Gastroesophageal sphincter (tissue), 4 donors: ENCODE measurements around the gene MINDY4. TPM values are rescaled to one million over a fixed set of nuclear protein-coding genes. Genes with fewer than 3 reads are reported as not detected.

Source experiments
- ATAC-seq: fragments of 150-250 bp; one replicate; pipeline ENCODE4 v1.9.1; 2016; ENCODE audit warnings: mild to moderate bottlenecking, moderate library complexity
- H3K27ac ChIP-seq, 4 donors: fragments of 200-600 bp; sonication (generic) in 3 of 4; 1 replicate in 3 of 4; 2 replicates in 1 of 4; pipeline ENCODE4 v1.5.1; 2016 to 2019
- H3K27me3 ChIP-seq: fragments of 200-600 bp; sonication (generic); one replicate; pipeline ENCODE4 v1.5.1; 2019
- H3K36me3 ChIP-seq, 2 donors: fragments of 200-600 bp; sonication (generic); one replicate each; pipeline ENCODE4 v1.5.1; 2019; ENCODE audit warnings: control low read depth in 1 of 2
- H3K4me1 ChIP-seq, 3 donors: fragments of 200-600 bp; sonication (generic); 1 replicate in 2 of 3; 2 replicates in 1 of 3; pipeline ENCODE4 v1.5.1; 2016 to 2019; ENCODE audit warnings: control low read depth in 2 of 3
- H3K4me3 ChIP-seq, 2 donors: fragments of 200-600 bp; sonication (generic); one replicate each; pipeline ENCODE4 v1.5.1; 2019; ENCODE audit warnings: mild to moderate bottlenecking in 1 of 2, moderate library complexity in 1 of 2
- H3K9me3 ChIP-seq, 3 donors: fragments of 200-600 bp; sonication (generic); one replicate each; pipeline ENCODE4 v1.5.1; 2017 to 2019; ENCODE audit warnings: control low read depth in 2 of 3
- EP300 ChIP-seq: sonication (generic); formaldehyde crosslinking; IDR thresholded peaks from one replicate; pipeline ENCODE4 v1.6.1; 2017; ENCODE audit warnings: antibody characterized with exemption, mild to moderate bottlenecking
- POLR2A ChIP-seq, 2 donors: fragments of 450-650 bp; IDR thresholded peaks; one replicate each; pipeline ENCODE4 v1.6.1; 2017; ENCODE audit warnings: antibody characterized with exemption in 2 of 2, mild to moderate bottlenecking in 2 of 2, moderate library complexity in 1 of 2
- POLR2AphosphoS5 ChIP-seq: sonication (generic); formaldehyde crosslinking; IDR thresholded peaks from one replicate; pipeline ENCODE4 v1.6.1; 2017; ENCODE audit warnings: antibody characterized with exemption
- WGBS, 2 donors: methylation state at CpG; one replicate each; pipeline ENCODE4 v1.1.5; 2018; ENCODE audit warnings: low coverage in 1 of 2; 5-methylcytosine and 5-hydroxymethylcytosine counted together
- total RNA-seq, 4 donors: library from RNA; depleted of rRNA; stranded (reverse); fragments of >200 nt; gene quantifications; one replicate each; pipeline ENCODE4 v1.1.0, GENCODE V29; 2016
- TF ChIP-seq, protein P1 (sequence below), 4 experiments: fragments of 200-600 bp in 2 of 4; fragments of 450-650 bp in 2 of 4; sonication (generic) in 1 of 4; IDR thresholded peaks; one replicate each; pipeline ENCODE4 v1.5.1; 2017 to 2019; ENCODE audit warnings: antibody characterized with exemption in 4 of 4, mild to moderate bottlenecking in 2 of 4, moderate library complexity in 2 of 4

The MINDY4 gene
- total RNA-seq, 4 donors from 2014 or later = 5.6 to 31.8 (median 20.4) TPM

DNA sequence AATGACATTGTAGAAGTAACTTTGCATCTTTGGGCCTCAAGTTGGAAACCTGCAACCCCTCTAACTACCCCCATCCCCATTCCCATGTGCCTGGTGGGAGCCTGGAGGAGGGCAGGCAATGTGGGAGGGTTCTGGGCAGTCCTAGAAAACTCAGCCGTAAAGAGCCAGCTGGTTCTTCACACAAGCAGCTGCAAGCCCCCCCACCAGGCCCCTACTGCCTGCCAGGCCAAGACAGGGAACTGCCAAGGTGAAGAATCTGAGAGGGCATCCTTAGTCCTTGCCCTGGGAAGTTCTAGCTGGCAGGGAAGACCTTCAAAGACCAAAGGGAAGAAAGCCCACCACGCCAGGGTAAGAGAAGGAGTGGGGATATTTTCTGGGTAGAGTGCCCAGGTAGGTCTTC, 31.5 kb upstream of the MINDY4 start:
- Histone ChIP-seq H3K4me1 (peaks cover 0 to 8% (median 0%) of the 10 kb centered on the region in 3 donors), H3K27ac (no peak overlapping the region), H3K36me3 (no peaks in the 10 kb centered on the region), H3K27me3 (peaks cover 1% of the 10 kb centered on the region), H3K4me3 (no peak overlapping the region), H3K9me3 (no peaks in the 10 kb centered on the region)
- no peak for ATAC-seq
- TF ChIP-seq EP300 = no peak
- no peak for TF ChIP-seq POLR2AphosphoS5
- TF ChIP-seq POLR2A (IDR thresholded peaks at IDR 0.05) = no peak
- TF ChIP-seq, protein P1, sequence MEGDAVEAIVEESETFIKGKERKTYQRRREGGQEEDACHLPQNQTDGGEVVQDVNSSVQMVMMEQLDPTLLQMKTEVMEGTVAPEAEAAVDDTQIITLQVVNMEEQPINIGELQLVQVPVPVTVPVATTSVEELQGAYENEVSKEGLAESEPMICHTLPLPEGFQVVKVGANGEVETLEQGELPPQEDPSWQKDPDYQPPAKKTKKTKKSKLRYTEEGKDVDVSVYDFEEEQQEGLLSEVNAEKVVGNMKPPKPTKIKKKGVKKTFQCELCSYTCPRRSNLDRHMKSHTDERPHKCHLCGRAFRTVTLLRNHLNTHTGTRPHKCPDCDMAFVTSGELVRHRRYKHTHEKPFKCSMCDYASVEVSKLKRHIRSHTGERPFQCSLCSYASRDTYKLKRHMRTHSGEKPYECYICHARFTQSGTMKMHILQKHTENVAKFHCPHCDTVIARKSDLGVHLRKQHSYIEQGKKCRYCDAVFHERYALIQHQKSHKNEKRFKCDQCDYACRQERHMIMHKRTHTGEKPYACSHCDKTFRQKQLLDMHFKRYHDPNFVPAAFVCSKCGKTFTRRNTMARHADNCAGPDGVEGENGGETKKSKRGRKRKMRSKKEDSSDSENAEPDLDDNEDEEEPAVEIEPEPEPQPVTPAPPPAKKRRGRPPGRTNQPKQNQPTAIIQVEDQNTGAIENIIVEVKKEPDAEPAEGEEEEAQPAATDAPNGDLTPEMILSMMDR (IDR thresholded peaks at IDR 0.05) = no peak
- WGBS, 2 donors = 100% methylated on average over 1 of the region's 2 CpGs; no CpG with 5 or more reads in 1 of the 2 donors

DNA sequence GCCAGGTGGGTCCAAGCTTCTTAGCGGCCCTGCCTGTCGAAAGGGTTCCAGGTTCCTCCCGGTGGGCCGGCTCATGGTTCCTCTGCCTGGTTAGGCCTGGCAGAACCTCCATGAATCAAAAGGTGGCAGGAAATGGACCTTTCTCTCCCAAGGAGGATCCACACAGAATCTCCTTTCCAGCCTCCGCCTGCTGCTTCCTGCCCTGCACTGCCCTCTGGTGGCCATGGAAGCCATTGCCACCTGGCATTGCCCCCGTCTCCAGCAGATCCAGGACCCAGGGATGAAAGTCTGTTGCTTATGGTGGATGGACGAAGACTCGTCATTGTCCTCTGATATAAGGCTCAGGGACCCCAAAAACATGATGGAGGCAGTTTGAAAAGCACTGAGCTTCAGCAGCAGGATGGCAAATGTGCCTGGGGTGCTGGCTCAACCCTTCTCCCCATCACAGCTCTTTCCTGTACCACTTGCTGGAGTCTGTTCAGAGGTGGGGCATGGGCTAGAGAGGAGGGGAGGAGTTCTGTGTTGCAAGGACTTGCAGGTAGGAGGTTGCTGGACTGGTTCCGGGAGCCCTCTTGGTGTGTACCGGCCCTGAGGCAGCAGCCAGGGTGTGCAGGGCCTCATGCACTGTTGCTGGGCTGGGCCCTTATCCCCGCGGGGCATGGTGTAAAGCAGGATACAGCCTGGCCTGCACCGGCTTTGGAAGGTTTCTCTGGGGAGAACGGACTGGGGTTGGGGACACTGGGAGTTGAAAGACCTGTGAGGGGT, 30.6 kb upstream of the MINDY4 start:
- no peak for TF ChIP-seq POLR2A (IDR thresholded peaks at IDR 0.05)
- TF ChIP-seq, protein P1 (IDR thresholded peaks at IDR 0.05) = peak; percentile 94 to 99 (median 98)
- TF ChIP-seq POLR2AphosphoS5 = peak; percentile 39
- TF ChIP-seq EP300 = no peak
- Histone ChIP-seq H3K4me1 (peaks cover 0 to 12% (median 0%) of the 10 kb centered on the region in 3 donors), H3K27ac (no peak overlapping the region), H3K27me3 (no peaks in the 10 kb centered on the region), H3K36me3 (no peaks in the 10 kb centered on the region), H3K9me3 (no peaks in the 10 kb centered on the region), H3K4me3 (no peak overlapping the region)
- 51% methylated on average over 8 of the region's 14 CpGs; no CpG with 5 or more reads in 1 of the 2 donors for WGBS, 2 donors
- ATAC-seq = peak; percentile 65

DNA sequence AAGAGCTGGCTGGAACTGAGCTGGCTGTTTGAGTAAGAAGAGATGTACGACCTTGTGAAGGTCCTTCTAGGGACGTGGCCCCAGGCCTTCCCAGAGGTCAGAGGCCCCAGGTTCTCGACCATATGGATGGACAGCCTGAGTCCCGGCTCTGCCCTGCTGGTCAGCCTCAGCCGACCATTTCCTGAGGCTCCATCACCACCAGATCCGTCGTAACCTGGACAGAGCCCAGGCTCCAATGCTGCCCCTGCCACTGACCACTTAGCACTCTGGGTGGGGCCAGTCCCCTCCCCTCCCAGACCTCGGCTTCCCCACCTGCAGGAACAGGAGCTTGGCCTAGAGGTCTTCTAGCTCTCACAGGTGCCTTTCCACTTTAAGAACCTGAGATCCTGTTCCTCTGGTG, 29.9 kb upstream of the MINDY4 start:
- no peaks in the 10 kb centered on the region for H3K27me3 ChIP-seq
- H3K36me3 ChIP-seq = no peaks in the 10 kb centered on the region
- no peaks in the 10 kb centered on the region for H3K9me3 ChIP-seq
- 86% methylated on average over 1 to 6 of the region's 8 CpGs for WGBS, 2 donors
- no peak overlapping the region for H3K4me3 ChIP-seq
- H3K4me1 ChIP-seq = peaks cover 0 to 14% (median 0%) of the 10 kb centered on the region in 3 donors
- TF ChIP-seq EP300 = no peak
- no peak for TF ChIP-seq POLR2AphosphoS5
- TF ChIP-seq, protein P1 (IDR thresholded peaks at IDR 0.05) = no peak
- TF ChIP-seq POLR2A (IDR thresholded peaks at IDR 0.05) = no peak
- no peak for ATAC-seq
- H3K27ac ChIP-seq = no peak overlapping the region

DNA sequence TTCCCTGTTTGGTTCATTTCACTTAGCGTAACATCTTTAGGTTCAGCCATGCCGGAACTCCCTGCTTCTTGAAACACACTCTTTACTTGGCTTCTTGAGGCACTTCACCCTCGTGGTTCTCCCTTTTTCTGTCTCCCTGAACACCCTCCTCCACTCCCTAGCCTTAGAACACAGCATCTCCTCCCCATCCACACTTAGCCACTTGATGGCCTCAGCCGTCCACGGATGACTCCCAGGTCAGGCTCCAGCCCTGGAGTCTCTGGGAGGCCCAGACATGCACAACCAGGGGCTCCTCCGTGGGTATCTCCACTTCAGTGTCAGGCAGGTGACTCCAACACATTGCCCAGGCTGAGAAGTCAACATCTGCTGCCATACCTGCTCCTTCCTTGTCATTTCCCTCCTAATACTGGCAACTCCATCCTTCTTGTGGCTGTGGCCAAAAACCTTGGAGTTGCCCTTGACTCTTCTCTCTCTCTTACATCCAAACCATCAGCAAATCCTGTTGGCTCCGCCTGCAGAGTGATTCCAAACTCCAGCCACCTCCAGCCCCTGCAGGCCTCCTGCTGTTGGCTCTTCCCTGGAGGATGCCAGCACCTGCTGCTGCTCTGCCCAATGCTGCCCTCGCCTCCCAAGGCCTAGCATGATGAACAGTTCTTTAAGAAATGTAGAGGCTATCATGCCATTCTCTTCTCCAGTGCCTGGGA, 27.7 kb upstream of the MINDY4 start:
- Histone ChIP-seq H3K4me1 (peaks cover 0 to 14% (median 0%) of the 10 kb centered on the region in 3 donors), H3K9me3 (no peaks in the 10 kb centered on the region), H3K36me3 (no peaks in the 10 kb centered on the region), H3K27me3 (no peaks in the 10 kb centered on the region), H3K4me3 (no peak overlapping the region), H3K27ac (no peak overlapping the region)
- 73 to 100% methylated on average over 1 to 8 of the region's 8 CpGs for WGBS, 2 donors
- peak; percentile 66 for ATAC-seq
- TF ChIP-seq, protein P1 (IDR thresholded peaks at IDR 0.05) = peak in 2 of 4 experiments; percentile 14 to 46
- no peak for TF ChIP-seq POLR2A (IDR thresholded peaks at IDR 0.05)

DNA sequence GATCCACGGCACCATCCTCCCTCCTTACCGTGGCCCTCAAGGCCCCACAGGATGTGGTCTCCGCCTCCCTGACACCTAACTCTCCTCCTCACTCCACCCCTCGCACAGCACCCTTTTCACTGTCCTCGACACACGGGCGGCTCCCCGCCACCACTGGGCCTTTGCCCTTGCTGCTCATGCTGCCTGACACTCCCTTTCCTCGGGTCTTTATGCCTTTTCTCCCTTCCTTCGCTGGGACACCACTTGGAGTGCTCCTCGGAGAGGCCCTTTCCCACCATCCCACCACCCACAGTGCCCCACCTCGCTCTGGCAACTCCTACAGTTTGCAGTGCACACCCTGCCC, 27.2 kb upstream of the MINDY4 start:
- 92 to 93% methylated on average over 5 to 12 of the region's 12 CpGs for WGBS, 2 donors
- Histone ChIP-seq H3K27me3 (no peaks in the 10 kb centered on the region), H3K36me3 (no peaks in the 10 kb centered on the region), H3K4me3 (no peak overlapping the region), H3K4me1 (peaks cover 0 to 14% (median 0%) of the 10 kb centered on the region in 3 donors), H3K27ac (no peak overlapping the region), H3K9me3 (no peaks in the 10 kb centered on the region)
- TF ChIP-seq, protein P1 (IDR thresholded peaks at IDR 0.05) = no peak
- TF ChIP-seq POLR2AphosphoS5 = no peak
- TF ChIP-seq POLR2A (IDR thresholded peaks at IDR 0.05) = no peak
- no peak for TF ChIP-seq EP300
- ATAC-seq = no peak
